K562 (cell line): ENCODE measurements around the gene FUBP3. TPM values are rescaled to one million over a fixed set of nuclear protein-coding genes. Genes with fewer than 3 reads are reported as not detected.

Source experiments
- CBX1 ChIP-seq: sonication (generic); IDR thresholded peaks from 2 replicates; pipeline ENCODE4 v1.6.1; 2016; ENCODE audit warnings: antibody characterized with exemption, low read depth, mild to moderate bottlenecking
- CBX3 ChIP-seq, 2 experiments: IDR thresholded peaks; 1 replicate in 1 of 2; 2 replicates in 1 of 2; pipeline ENCODE4 v1.6.1; 2012; ENCODE audit warnings: inconsistent platforms in 2 of 2, low read length in 2 of 2, borderline replicate concordance in 1 of 2, control low read depth in 1 of 2
- CEBPG ChIP-seq, 3 experiments: fragments of 200-800 bp in 1 of 3; sonication (Bioruptor generic) in 1 of 3; sonication (generic) in 1 of 3; formaldehyde crosslinking in 1 of 3; IDR thresholded peaks in 2 of 3; conservative IDR thresholded peaks in 1 of 3; 2 replicates each; pipeline versions ENCODE4 v1.6.1 to v1.8.0; 2016 to 2022; ENCODE audit warnings: missing compliant biosample characterization in 2 of 3, missing genetic modification characterization in 2 of 3, mild to moderate bottlenecking in 1 of 3, missing genetic modification reagents in 1 of 3
- EGR1 ChIP-seq: fragments of 450-650 bp; conservative IDR thresholded peaks from 2 replicates; pipeline ENCODE4 v1.6.1; 2017; ENCODE audit warnings: mild to moderate bottlenecking
- EP300 ChIP-seq: IDR thresholded peaks from 2 replicates; pipeline ENCODE4 v1.6.1; 2012; ENCODE audit warnings: low read length, improper control_type of control experiment
- ESRRB ChIP-seq: fragments of 250-450 bp; sonication (Bioruptor Pico); IDR thresholded peaks from 2 replicates; pipeline ENCODE4 v1.5.0; 2020; ENCODE audit warnings: mild to moderate bottlenecking, moderate library complexity, borderline replicate concordance
- MBD2 ChIP-seq: sonication (generic); IDR thresholded peaks from 2 replicates; pipeline ENCODE4 v1.6.1; 2016; ENCODE audit warnings: low read depth, borderline replicate concordance
- MTA3 ChIP-seq: fragments of 450-650 bp; formaldehyde crosslinking; IDR thresholded peaks from 2 replicates; pipeline ENCODE4 v1.6.1; 2017; ENCODE audit warnings: mild to moderate bottlenecking, borderline replicate concordance
- NFRKB ChIP-seq: fragments of 450-650 bp; IDR thresholded peaks from 2 replicates; pipeline ENCODE4 v1.6.1; 2016; ENCODE audit warnings: low read depth
- RCOR1 ChIP-seq, 2 experiments: IDR thresholded peaks; 2 replicates each; pipeline ENCODE4 v1.6.1; 2012; ENCODE audit warnings: low read depth in 2 of 2, low read length in 2 of 2, borderline replicate concordance in 1 of 2, improper control_type of control experiment in 1 of 2
- SPI1 ChIP-seq: IDR thresholded peaks from 2 replicates; pipeline ENCODE4 v1.6.1; 2011; ENCODE audit warnings: low read depth, low read length, control low read depth, borderline replicate concordance
- STAG1 ChIP-seq: sonication (generic); formaldehyde crosslinking; IDR thresholded peaks from 2 replicates; pipeline ENCODE4 v1.5.0; 2020; ENCODE audit warnings: missing genetic modification reagents, borderline replicate concordance
- TBL1XR1 ChIP-seq, 2 experiments: IDR thresholded peaks; 2 replicates each; pipeline ENCODE4 v1.6.1; 2012; ENCODE audit warnings: improper control_type of control experiment in 2 of 2, low read length in 2 of 2, mild to moderate bottlenecking in 1 of 2
- ZC3H4 ChIP-seq: sonication (generic); formaldehyde crosslinking; IDR thresholded peaks from 2 replicates; pipeline ENCODE4 v1.9.0; 2021; ENCODE audit warnings: missing genetic modification reagents, borderline replicate concordance
- ZFP36 ChIP-seq: fragments of 150-350 bp; IDR thresholded peaks from 2 replicates; pipeline ENCODE4 v1.6.1; 2018; ENCODE audit warnings: low read length, low read depth; ENCODE audit not compliant: partially characterized antibody
- ZNF583 ChIP-seq: fragments of 250-450 bp; sonication (Bioruptor Pico); IDR thresholded peaks from 2 replicates; pipeline ENCODE4 v1.4.0; 2020
- ZNF717 ChIP-seq: fragments of 250-450 bp; sonication (Bioruptor Pico); IDR thresholded peaks from 2 replicates; pipeline ENCODE4 v1.5.0; 2021
- ZNF764 ChIP-seq: fragments of 250-450 bp; sonication (Bioruptor Pico); IDR thresholded peaks from 2 replicates; pipeline ENCODE4 v1.4.0; 2020; ENCODE audit warnings: low read depth, mild to moderate bottlenecking, moderate library complexity
- ZSCAN32 ChIP-seq: fragments of 450-650 bp; formaldehyde crosslinking; IDR thresholded peaks from 2 replicates; pipeline ENCODE4 v1.4.0; 2020; ENCODE audit warnings: mild to moderate bottlenecking, moderate library complexity
- polyA plus RNA-seq, 8 experiments: library from polyadenylated mRNA; depleted of rRNA in 4 of 8; stranded (reverse) in 5 of 8; unstranded in 3 of 8; fragments of >200 nt; fragmentation: Nextera tagmentation in 2 of 8; fragmentation: Illumina TruSeq in 1 of 8; extraction: Ambion mirVana in 2 of 8; extraction: Trizol in 1 of 8; gene quantifications; 2 replicates each; pipeline versions ENCODE4 v1.2.1 to v1.2.3, GENCODE V29; 2011 to 2014; ENCODE audit warnings: inconsistent platforms in 1 of 8, missing spikeins in 1 of 8
- total RNA-seq, 7 experiments: library from RNA; depleted of rRNA in 6 of 7; stranded (reverse); fragments of >200 nt in 6 of 7; fragmentation: Illumina TruSeq in 2 of 7; extraction: Trizol in 2 of 7; gene quantifications; 2 replicates each; pipeline versions ENCODE4 v1.2.1 to v1.2.3, GENCODE V29; 2011 to 2021; ENCODE audit warnings: low replicate concordance in 1 of 7
- TF ChIP-seq, protein P1 (sequence below), 2 experiments: fragments of 250-450 bp in 1 of 2; fragments of 450-650 bp in 1 of 2; sonication (Bioruptor Pico) in 1 of 2; IDR thresholded peaks; 2 replicates each; pipeline versions ENCODE4 v1.6.1 to v1.8.0; 2016 to 2021; ENCODE audit warnings: mild to moderate bottlenecking in 2 of 2, moderate library complexity in 2 of 2, missing compliant biosample characterization in 1 of 2, missing genetic modification characterization in 1 of 2
- TF ChIP-seq, protein P2 (sequence below): fragments of 450-650 bp; IDR thresholded peaks from 2 replicates; pipeline ENCODE4 v1.6.1; 2017; ENCODE audit warnings: mild to moderate bottlenecking, moderate library complexity
- TF ChIP-seq, protein P3 (sequence below): sonication (generic); formaldehyde crosslinking; IDR thresholded peaks from 2 replicates; pipeline ENCODE4 v1.9.0; 2022; ENCODE audit warnings: mild to moderate bottlenecking, missing genetic modification reagents
- TF ChIP-seq, protein P4 (sequence below): fragments of 450-650 bp; formaldehyde crosslinking; IDR thresholded peaks from 2 replicates; pipeline ENCODE4 v1.4.0; 2020; ENCODE audit warnings: mild to moderate bottlenecking, moderate library complexity

Gene FUBP3
- total and polyA plus RNA-seq, 9 of the 15 experiments (the other 6 are each of a cell fraction or from before 2014, with no cell fraction given) = 3.0 to 64.0 (median 48.1) TPM

DNA sequence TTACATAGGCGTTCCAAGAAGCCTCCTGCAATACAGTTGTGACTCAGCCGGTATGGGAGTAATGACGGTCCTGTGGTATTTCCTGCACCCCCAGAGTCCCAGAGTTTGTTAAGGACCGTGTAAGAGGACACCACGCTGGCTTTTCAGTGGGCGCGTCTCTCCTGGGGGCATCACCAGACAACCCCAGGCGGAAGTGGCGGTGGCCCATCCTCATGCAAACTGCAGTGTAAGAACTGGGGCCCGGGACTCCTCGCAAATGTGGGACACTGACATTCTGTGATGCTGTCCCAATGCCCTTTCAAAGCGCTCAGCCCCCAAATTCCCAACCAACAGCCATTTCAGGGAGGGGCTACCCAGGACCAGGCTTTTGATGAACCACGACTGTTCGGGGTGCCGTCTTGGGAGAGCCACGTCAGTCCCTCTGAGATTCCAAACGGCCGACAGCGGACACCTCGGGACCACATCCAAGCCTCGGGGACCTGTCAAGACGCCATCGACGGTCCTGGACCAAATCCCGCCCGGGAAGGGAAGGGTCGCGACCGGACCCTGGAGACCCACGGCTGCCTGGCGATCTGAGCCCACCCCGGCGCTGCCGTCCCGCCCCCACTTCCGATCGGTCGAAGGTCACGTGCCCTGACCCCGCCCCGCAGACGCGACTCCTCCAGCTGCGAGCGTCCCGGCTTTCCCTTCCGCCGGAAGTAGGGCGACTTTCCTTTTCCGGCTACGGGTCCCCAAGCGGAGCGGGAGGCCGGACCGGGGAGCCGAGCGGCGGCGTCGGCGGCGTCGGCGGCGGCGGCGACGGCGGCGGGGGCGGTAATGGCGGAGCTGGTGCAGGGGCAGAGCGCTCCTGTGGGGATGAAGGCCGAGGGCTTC is at the start of gene FUBP3 (continued):
- no peak for TF ChIP-seq ESRRB (CRISPR knock-in tag)
- TF ChIP-seq TBL1XR1 (IDR thresholded peaks at IDR 0.05; ENCODE audit: low read length in 2 of 2) = no peak
- TF ChIP-seq EGR1 = peak; percentile 85
- TF ChIP-seq, protein P1, sequence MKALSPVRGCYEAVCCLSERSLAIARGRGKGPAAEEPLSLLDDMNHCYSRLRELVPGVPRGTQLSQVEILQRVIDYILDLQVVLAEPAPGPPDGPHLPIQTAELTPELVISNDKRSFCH (CRISPR knock-in tag; IDR thresholded peaks at IDR 0.05) = no peak
- TF ChIP-seq, protein P1 (tag; IDR thresholded peaks at IDR 0.05) = no peak
- peak; percentile 45; the same call in 1 of the 2 replicates for TF ChIP-seq MBD2
- TF ChIP-seq RCOR1 (IDR thresholded peaks at IDR 0.05; ENCODE audit: borderline replicate concordance in 1 of 2, low read depth in 2 of 2, low read length in 2 of 2) = peak in 1 of 2 experiments; percentile 46; a peak in 1 of 4 replicates
- no peak for TF ChIP-seq ZFP36
- no peak for TF ChIP-seq ZSCAN32 (CRISPR knock-in tag)
- TF ChIP-seq, protein P2, sequence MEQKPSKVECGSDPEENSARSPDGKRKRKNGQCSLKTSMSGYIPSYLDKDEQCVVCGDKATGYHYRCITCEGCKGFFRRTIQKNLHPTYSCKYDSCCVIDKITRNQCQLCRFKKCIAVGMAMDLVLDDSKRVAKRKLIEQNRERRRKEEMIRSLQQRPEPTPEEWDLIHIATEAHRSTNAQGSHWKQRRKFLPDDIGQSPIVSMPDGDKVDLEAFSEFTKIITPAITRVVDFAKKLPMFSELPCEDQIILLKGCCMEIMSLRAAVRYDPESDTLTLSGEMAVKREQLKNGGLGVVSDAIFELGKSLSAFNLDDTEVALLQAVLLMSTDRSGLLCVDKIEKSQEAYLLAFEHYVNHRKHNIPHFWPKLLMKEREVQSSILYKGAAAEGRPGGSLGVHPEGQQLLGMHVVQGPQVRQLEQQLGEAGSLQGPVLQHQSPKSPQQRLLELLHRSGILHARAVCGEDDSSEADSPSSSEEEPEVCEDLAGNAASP = no peak
- no peak for TF ChIP-seq ZC3H4 (CRISPR knock-in tag)
- TF ChIP-seq ZNF583 (CRISPR knock-in tag) = no peak
- TF ChIP-seq, protein P3, sequence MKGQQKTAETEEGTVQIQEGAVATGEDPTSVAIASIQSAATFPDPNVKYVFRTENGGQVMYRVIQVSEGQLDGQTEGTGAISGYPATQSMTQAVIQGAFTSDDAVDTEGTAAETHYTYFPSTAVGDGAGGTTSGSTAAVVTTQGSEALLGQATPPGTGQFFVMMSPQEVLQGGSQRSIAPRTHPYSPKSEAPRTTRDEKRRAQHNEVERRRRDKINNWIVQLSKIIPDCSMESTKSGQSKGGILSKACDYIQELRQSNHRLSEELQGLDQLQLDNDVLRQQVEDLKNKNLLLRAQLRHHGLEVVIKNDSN (CRISPR knock-in tag) = peak; percentile 98
- TF ChIP-seq CBX3 (IDR thresholded peaks at IDR 0.05; ENCODE audit: borderline replicate concordance in 1 of 2, low read length in 2 of 2) = no peak
- TF ChIP-seq NFRKB = peak; percentile 67; the same call in 1 of the 2 replicates
- 0 out of 2 replicates have a peak, but pooled peaks have one; percentile 16 for TF ChIP-seq CEBPG (CRISPR knock-in tag; IDR thresholded peaks at IDR 0.05)
- no peak for TF ChIP-seq CEBPG (tag; conservative IDR thresholded peaks at IDR 0.05 in 1 of 2, IDR thresholded peaks at IDR 0.05 in 1 of 2)
- TF ChIP-seq SPI1 = peak; percentile 51; the same call in 1 of the 2 replicates
- TF ChIP-seq MTA3 = peak; percentile 89; the same call in 1 of the 2 replicates
- TF ChIP-seq ZNF717 (CRISPR knock-in tag) = no peak
- TF ChIP-seq, protein P4, sequence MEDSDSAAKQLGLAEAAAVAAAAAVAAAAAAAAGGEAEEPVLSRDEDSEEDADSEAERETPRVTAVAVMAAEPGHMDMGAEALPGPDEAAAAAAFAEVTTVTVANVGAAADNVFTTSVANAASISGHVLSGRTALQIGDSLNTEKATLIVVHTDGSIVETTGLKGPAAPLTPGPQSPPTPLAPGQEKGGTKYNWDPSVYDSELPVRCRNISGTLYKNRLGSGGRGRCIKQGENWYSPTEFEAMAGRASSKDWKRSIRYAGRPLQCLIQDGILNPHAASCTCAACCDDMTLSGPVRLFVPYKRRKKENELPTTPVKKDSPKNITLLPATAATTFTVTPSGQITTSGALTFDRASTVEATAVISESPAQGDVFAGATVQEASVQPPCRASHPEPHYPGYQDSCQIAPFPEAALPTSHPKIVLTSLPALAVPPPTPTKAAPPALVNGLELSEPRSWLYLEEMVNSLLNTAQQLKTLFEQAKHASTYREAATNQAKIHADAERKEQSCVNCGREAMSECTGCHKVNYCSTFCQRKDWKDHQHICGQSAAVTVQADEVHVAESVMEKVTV (CRISPR knock-in tag) = no peak
- no peak for TF ChIP-seq ZNF764 (CRISPR knock-in tag)
- TF ChIP-seq EP300 = peak; percentile 30; the same call in 1 of the 2 replicates
- TF ChIP-seq STAG1 (CRISPR knock-in tag) = no peak
- peak; percentile 22; the same call in 1 of the 2 replicates for TF ChIP-seq CBX1
